Osteoblast (primary cell): Measurements from ENCODE around the gene STARD7. TPM values are rescaled to one million over a fixed set of nuclear protein-coding genes. Genes with fewer than 3 reads are reported as not detected.
A peak's percentile ranks its signal among the peaks of the same experiment; 100 is the strongest.

Experiments
- DNase-seq: peaks from one replicate; pipeline ENCODE4 v3.0.0; 2011; ENCODE audit warnings: low spot score, mixed read lengths; ENCODE audit not compliant: insufficient read length; ENCODE audit errors: missing footprints
- H2AFZ ChIP-seq: 2 replicates; pipeline ENCODE4 v1.6.0; 2011; ENCODE audit warnings: mild to moderate bottlenecking, low read length
- H3K27ac ChIP-seq: 2 replicates; pipeline ENCODE4 v1.5.1; 2011; ENCODE audit warnings: mild to moderate bottlenecking, low read depth, low read length, moderate library complexity
- H3K27me3 ChIP-seq: 2 replicates; pipeline ENCODE4 v1.6.0; 2012; ENCODE audit warnings: mild to moderate bottlenecking, control low read depth, inconsistent platforms, low read length, moderate library complexity; ENCODE audit not compliant: insufficient read depth
- H3K36me3 ChIP-seq: 2 replicates; pipeline ENCODE4 v1.5.1; 2011; ENCODE audit warnings: mild to moderate bottlenecking, low read length, control low read depth, moderate library complexity; ENCODE audit not compliant: insufficient read depth
- H3K4me1 ChIP-seq: 2 replicates; pipeline ENCODE4 v1.5.1; 2011; ENCODE audit warnings: mild to moderate bottlenecking, low read length, control low read depth, moderate library complexity; ENCODE audit not compliant: insufficient read depth
- H3K4me2 ChIP-seq: 2 replicates; pipeline ENCODE4 v1.6.0; 2011; ENCODE audit warnings: mild to moderate bottlenecking, low read length; ENCODE audit not compliant: insufficient read depth
- H3K4me3 ChIP-seq: fragments of 200-600 bp; sonication (generic); 3 replicates; pipeline ENCODE4 v1.5.1; 2012; ENCODE audit warnings: mild to moderate bottlenecking, low read length, inconsistent platforms; ENCODE audit not compliant: insufficient read depth
- H3K79me2 ChIP-seq: 2 replicates; pipeline ENCODE4 v1.6.0; 2012; ENCODE audit warnings: mild to moderate bottlenecking, low read length, control low read depth, inconsistent platforms; ENCODE audit not compliant: insufficient read depth
- H3K9me3 ChIP-seq: 2 replicates; pipeline ENCODE4 v1.5.1; 2011; ENCODE audit warnings: low read depth, low read length, control low read depth
- H4K20me1 ChIP-seq: 2 replicates; pipeline ENCODE4 v1.6.0; 2012; ENCODE audit warnings: mild to moderate bottlenecking, low read length, control low read depth; ENCODE audit not compliant: insufficient read depth
- total RNA-seq: library from RNA; depleted of rRNA; stranded (reverse); fragments of >200 nt; gene quantifications from 2 replicates; pipeline ENCODE4 v1.2.3, GENCODE V29; 2012
- TF ChIP-seq, protein P1 (sequence below): IDR thresholded peaks from 2 replicates; pipeline ENCODE4 v1.5.1; 2011; ENCODE audit warnings: mild to moderate bottlenecking, low read depth, low read length, moderate library complexity; ENCODE audit errors: extremely low read depth

The STARD7 gene
- total RNA-seq, 1 donor: 163 TPM

DNA sequence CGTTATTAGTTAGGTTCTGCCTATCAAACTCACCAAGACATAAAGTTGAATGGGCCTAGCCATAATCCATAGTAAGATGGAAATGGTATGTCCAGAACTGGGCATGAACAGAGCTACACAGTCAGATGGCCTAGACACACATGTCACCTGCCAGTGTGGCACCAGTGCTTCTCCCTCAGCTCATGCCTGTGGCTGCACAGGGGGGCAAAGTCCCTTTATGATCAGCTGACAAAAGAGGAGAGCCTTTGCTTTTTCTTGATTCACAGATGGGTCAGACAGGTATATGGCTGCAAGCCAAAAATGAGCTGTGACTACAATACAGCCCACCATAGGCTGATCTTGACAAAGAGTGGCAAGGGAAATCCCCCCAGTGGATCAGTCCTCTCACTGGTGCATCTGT is 28.3 kb upstream of the STARD7 start:
- H3K27ac ChIP-seq: no peak overlapping the region
- no peaks in the 10 kb centered on the region for H3K36me3 ChIP-seq
- no peak overlapping the region for H3K4me2 ChIP-seq
- no peaks in the 10 kb centered on the region for H3K9me3 ChIP-seq
- H3K27me3 ChIP-seq: no peaks in the 10 kb centered on the region
- no peak for DNase-seq
- no peak overlapping the region for H3K4me3 ChIP-seq
- peaks cover 4% of the 10 kb centered on the region for H3K4me1 ChIP-seq
- H4K20me1 ChIP-seq: peaks cover 3% of the 10 kb centered on the region
- H3K79me2 ChIP-seq: no peaks in the 10 kb centered on the region
- TF ChIP-seq, protein P1, sequence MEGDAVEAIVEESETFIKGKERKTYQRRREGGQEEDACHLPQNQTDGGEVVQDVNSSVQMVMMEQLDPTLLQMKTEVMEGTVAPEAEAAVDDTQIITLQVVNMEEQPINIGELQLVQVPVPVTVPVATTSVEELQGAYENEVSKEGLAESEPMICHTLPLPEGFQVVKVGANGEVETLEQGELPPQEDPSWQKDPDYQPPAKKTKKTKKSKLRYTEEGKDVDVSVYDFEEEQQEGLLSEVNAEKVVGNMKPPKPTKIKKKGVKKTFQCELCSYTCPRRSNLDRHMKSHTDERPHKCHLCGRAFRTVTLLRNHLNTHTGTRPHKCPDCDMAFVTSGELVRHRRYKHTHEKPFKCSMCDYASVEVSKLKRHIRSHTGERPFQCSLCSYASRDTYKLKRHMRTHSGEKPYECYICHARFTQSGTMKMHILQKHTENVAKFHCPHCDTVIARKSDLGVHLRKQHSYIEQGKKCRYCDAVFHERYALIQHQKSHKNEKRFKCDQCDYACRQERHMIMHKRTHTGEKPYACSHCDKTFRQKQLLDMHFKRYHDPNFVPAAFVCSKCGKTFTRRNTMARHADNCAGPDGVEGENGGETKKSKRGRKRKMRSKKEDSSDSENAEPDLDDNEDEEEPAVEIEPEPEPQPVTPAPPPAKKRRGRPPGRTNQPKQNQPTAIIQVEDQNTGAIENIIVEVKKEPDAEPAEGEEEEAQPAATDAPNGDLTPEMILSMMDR: no peak
- H2AFZ ChIP-seq: no peak overlapping the region

- no peak overlapping the region for H2AFZ ChIP-seq
- H3K4me3 ChIP-seq: no peak overlapping the region
- no peaks in the 10 kb centered on the region for H3K4me1 ChIP-seq
- H3K27me3 ChIP-seq: no peaks in the 10 kb centered on the region
- H3K36me3 ChIP-seq: no peaks in the 10 kb centered on the region
- TF ChIP-seq, protein P1: no peak
- peaks cover 3% of the 10 kb centered on the region for H3K79me2 ChIP-seq
- no peak overlapping the region for H3K4me2 ChIP-seq
- H3K27ac ChIP-seq: no peak overlapping the region
- peaks cover 3% of the 10 kb centered on the region for H4K20me1 ChIP-seq
- peak; percentile 14 for DNase-seq
- no peaks in the 10 kb centered on the region for H3K9me3 ChIP-seq
Observed at GRCh38 chr2:96233880-96234316, 25.3 kb upstream of the STARD7 start.

GRCh38 chr2:96233436-96233835 is 24.8 kb upstream of the STARD7 start:
- no peak overlapping the region for H3K4me3 ChIP-seq
- no peaks in the 10 kb centered on the region for H3K36me3 ChIP-seq
- H3K27ac ChIP-seq: no peak overlapping the region
- H3K79me2 ChIP-seq: peaks cover 3% of the 10 kb centered on the region
- H3K4me1 ChIP-seq: no peaks in the 10 kb centered on the region
- no peak for DNase-seq
- H3K4me2 ChIP-seq: no peak overlapping the region
- no peaks in the 10 kb centered on the region for H3K9me3 ChIP-seq
- TF ChIP-seq, protein P1: no peak
- no peaks in the 10 kb centered on the region for H3K27me3 ChIP-seq
- H2AFZ ChIP-seq: no peak overlapping the region
- H4K20me1 ChIP-seq: peaks cover 3% of the 10 kb centered on the region

DNA sequence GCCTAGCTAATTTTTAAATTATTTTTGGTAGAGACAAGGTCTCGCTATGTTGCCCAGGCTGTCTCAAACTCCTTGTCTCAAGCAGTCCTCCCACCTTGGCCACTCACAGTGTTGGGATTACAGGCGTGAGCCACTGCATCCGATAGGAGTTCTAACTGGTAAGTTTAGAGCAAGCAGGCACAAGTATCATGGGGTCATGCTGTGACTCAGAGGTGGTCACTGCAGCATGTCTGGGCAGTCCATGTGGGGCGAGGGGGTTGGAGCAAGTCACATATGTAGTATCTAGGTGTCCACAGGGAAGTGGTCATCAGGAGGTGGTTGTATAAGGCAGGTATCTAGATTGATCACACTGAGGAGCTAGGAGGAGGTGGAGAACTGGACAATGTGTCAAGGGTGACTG is 22.7 kb upstream of the STARD7 start:
- Histone ChIP-seq H3K27ac (no peak overlapping the region), H3K4me1 (no peaks in the 10 kb centered on the region), H3K9me3 (no peaks in the 10 kb centered on the region), H3K36me3 (no peaks in the 10 kb centered on the region), H2AFZ (no peak overlapping the region), H3K79me2 (peaks cover 3% of the 10 kb centered on the region), H4K20me1 (peaks cover 3% of the 10 kb centered on the region), H3K4me3 (no peak overlapping the region), H3K4me2 (no peak overlapping the region), H3K27me3 (no peaks in the 10 kb centered on the region)
- DNase-seq: no peak
- TF ChIP-seq, protein P1: no peak
